ENCODE results near the gene DECR2.
"Not testable (repeated sequence)": the region's sequence is repeated elsewhere in the genome, so short reads cannot be mapped to it uniquely, and the experiment has no call there.

The DECR2 gene

GRCh38 chr16:399340-400019 lies 2.2 kb upstream of the DECR2 start:
- in situ Hi-C loops (cut with MboI; ENCODE audit: low sequenced_read_pairs): no loop called here

DNA sequence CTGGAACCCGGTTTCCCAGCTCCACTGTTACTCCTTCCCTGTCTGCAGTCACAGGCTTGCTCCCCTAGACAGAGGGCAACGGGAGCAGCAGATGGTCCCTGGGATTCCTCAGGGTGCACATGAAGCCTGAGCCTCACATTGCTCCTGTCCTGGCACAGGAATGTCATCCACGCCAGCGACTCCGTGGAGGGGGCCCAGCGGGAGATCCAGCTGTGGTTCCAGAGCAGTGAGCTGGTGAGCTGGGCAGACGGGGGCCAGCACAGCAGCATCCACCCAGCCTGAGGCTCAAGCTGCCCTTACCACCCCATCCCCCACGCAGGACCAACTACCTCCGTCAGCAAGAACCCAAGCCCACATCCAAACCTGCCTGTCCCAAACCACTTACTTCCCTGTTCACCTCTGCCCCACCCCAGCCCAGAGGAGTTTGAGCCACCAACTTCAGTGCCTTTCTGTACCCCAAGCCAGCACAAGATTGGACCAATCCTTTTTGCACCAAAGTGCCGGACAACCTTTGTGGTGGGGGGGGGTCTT lies 1.6 kb upstream of the DECR2 start:
- in situ Hi-C loops (cut with MboI; ENCODE audit: low sequenced_read_pairs): no loop called here

DNA sequence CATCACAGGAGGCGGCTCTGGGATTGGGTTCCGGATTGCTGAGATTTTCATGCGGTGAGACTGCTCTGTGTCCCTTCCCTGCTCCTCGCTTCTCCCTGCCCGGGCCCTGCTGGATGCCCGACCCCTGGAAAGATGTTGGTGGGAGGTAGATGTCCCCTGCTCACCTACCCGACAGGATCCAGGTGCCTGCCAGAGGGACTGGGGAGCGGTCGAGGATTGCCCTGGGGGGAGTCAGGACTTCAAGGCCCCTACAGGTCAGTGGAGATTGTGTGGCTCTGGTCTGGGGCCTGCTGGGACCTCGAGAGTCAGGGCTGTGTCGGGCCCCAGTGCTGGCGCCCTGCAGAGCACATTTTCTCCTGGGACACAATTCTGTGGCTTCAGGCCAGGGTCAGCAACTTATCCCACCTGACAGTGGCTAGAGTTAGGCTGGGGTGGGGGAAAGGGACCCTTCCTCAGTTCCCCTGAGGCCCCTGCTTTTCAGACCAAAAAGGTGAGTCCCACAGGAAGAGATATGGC lies 3.3 kb downstream of the DECR2 start:
- in situ Hi-C loops (cut with MboI; ENCODE audit: low sequenced_read_pairs): no loop called here

GRCh38 chr16:405548-406506 lies 4.1 kb downstream of the DECR2 start:
- in situ Hi-C loops (cut with MboI; ENCODE audit: low sequenced_read_pairs): no loop called here

GRCh38 chr16:407253-407652 lies 5.6 kb downstream of the DECR2 start:
- in situ Hi-C loops (cut with MboI; ENCODE audit: low sequenced_read_pairs): no loop called here

GRCh38 chr16:410516-411178 lies 9.0 kb downstream of the DECR2 start:
- in situ Hi-C loops (cut with MboI; ENCODE audit: low sequenced_read_pairs): no loop called here

GRCh38 chr16:411576-412265 lies 10.0 kb downstream of the DECR2 start:
- in situ Hi-C loops (cut with MboI; ENCODE audit: low sequenced_read_pairs): no loop called here

GRCh38 chr16:414395-415169 lies 12.9 kb downstream of the DECR2 start:
- in situ Hi-C loops (cut with MboI; ENCODE audit: low sequenced_read_pairs): no loop called here

DNA sequence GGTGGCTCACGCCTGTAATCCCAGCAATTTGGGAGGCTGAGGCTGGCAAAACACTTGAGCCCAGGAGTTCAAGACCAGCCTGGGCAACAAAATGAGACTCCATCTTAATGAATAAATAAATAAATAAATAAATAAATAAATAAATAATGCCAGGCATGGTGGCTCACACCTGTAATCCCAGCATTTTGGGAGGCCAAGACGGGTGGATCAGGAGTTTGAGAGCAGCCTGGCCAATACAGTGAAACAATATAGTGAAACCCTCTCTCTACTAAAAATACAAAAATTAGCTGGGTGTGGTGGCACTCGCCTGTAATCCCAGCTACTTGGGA lies 13.4 kb downstream of the DECR2 start:
- in situ Hi-C loops (cut with MboI; ENCODE audit: low sequenced_read_pairs): not testable (repeated sequence)

DNA sequence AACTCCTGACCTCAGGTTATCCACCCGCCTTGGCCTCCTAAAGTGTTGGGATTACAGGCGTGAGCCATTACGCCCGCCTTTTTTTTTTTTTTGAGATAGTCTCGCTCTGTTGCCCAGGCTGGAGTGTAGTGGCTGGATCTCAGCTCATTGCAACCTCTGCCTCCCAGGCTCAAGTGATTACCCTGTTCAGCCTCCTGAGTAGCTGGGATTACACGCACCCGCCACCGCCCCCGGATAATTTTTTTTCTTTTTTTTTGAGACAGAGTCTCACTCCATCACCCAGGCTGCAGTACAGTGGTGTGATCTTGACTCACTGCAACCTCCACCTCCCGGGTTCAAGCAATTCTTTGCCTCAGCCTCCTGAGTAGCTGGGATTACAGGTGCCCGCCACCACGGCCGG lies 20.5 kb downstream of the DECR2 start:
- in situ Hi-C loops (cut with MboI; ENCODE audit: low sequenced_read_pairs): not testable (repeated sequence)

DNA sequence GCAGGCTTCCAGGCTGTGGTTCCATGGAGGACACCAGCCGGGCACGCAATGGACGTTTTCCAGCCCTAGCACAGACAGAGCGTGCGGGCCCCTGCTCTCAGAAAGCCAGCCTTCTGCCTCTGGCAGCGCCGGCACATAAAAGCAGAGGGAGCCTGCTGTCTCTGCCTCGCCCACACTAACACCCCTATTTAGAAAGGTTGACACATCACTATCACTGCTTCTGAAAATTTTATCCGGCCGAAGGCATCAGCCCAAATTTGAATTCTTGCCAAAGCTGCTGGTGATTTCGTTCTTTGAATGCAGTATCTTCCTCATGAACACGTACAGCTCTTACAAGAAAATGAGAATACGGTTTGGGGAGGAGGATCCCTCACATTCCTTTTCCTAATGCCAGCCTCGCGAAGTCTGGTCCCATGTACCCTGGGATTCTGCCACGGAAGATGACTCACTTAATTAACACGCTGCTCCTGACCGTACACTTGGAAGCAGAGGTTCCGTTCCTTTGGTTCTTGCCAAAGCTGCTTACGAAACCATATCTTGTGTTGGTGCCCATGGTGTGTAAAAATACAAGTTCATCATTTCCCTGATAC lies 22.4 kb downstream of the DECR2 start:
- in situ Hi-C loops (cut with MboI; ENCODE audit: low sequenced_read_pairs): no loop called here

- in situ Hi-C loops (cut with MboI; ENCODE audit: low sequenced_read_pairs): no loop called here
These were observed 23.0 kb downstream of the DECR2 start for GRCh38 chr16:424623-425081.

GRCh38 chr16:425082-425718 lies 23.5 kb downstream of the DECR2 start, which contains the start of gene RAB11FIP3:
RAB11FIP3 (plus strand) TSS chr16:425649; CDS start chr16:426007, 358 bp downstream.
- in situ Hi-C loops (cut with MboI; ENCODE audit: low sequenced_read_pairs): no loop called here

GRCh38 chr16:425740-426114 lies 24.0 kb downstream of the DECR2 start:
- in situ Hi-C loops (cut with MboI; ENCODE audit: low sequenced_read_pairs): no loop called here

DNA sequence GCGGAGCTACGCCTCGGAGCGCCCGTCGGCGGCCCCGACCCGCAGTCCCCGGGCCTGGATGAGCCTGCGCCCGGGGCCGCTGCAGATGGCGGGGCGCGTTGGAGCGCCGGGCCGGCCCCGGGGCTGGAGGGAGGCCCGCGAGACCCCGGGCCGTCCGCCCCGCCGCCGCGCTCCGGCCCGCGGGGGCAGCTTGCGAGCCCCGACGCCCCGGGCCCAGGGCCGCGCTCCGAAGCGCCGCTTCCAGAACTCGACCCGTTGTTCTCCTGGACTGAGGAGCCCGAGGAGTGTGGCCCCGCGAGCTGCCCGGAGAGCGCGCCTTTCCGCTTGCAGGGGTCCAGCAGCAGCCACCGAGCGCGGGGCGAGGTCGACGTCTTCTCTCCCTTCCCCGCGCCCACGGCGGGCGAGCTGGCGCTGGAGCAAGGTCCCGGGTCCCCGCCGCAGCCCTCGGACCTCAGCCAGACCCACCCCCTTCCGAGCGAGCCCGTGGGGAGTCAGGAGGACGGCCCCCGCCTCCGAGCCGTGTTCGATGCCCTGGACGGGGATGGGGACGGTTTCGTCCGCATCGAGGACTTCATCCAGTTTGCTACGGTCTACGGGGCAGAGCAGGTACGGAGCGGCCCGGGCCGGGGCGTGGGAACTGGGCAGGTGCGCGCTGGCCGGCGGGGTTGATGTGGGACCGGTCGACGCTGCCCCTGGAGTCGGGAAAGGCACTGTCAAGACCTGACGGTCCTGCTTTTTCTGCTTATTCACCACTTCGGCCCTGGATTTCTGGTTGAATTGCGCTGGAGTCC lies 24.6 kb downstream of the DECR2 start:
- in situ Hi-C loops (cut with MboI; ENCODE audit: low sequenced_read_pairs): no loop called here

- in situ Hi-C loops (cut with MboI; ENCODE audit: low sequenced_read_pairs): no loop called here
These were observed 25.2 kb downstream of the DECR2 start for GRCh38 chr16:426906-427249.

GRCh38 chr16:427250-427649 lies 25.6 kb downstream of the DECR2 start:
- in situ Hi-C loops (cut with MboI; ENCODE audit: low sequenced_read_pairs): no loop called here

DNA sequence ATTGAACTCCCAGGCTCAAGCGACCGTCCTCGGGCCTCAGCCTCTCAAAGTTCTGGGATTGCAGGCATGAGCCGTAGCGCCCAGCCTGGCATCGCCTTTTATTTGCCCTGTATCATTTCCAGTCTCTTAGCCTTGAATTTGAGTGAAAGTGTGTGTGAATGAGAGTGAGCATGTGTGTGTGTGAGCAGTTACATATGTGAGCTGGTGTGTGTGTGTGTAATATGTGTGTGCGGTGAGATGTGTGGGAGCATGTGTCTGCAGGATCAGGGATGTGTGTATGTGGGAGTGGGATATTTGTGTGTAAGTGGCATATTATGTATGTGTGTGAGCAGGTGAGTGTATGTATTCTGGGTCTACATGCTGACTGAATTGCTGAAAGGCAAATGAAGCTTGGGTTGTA lies 29.2 kb downstream of the DECR2 start:
- in situ Hi-C loops (cut with MboI; ENCODE audit: low sequenced_read_pairs): no loop called here

Measured in hTERT RPE-1 (cell line).